HEK293T (cell line): ENCODE results near the gene PPP2R5D.

Experiments used
- CTCF ChIA-PET: fragments of 350-600 bp; formaldehyde crosslinking; extraction: SDS; loops from one replicate; lab custom pipeline; 2021; ENCODE audit warnings: antibody characterized with exemption, inconsistent platforms; lab: Yijun Ruan, JAX
- POLR2A ChIA-PET: fragments of 350-600 bp; formaldehyde crosslinking; extraction: SDS; loops from one replicate; lab custom pipeline; 2020; ENCODE audit warnings: antibody characterized with exemption, inconsistent platforms; lab: Yijun Ruan, JAX
- DNase-seq: peaks from one replicate; pipeline ENCODE4 v3.0.0; 2012; ENCODE audit warnings: mixed read lengths; ENCODE audit errors: extremely low spot score
- ARNT ChIP-seq: fragments of 450-650 bp; IDR thresholded peaks from 2 replicates; pipeline ENCODE4 v1.6.1; 2017; ENCODE audit warnings: mild to moderate bottlenecking
- BHLHE40 ChIP-seq: fragments of 450-650 bp; IDR thresholded peaks from 2 replicates; pipeline ENCODE4 v1.6.1; 2016; ENCODE audit warnings: mild to moderate bottlenecking, moderate library complexity, borderline replicate concordance
- CTBP1 ChIP-seq: fragments of 450-650 bp; IDR thresholded peaks from 2 replicates; pipeline ENCODE4 v1.6.1; 2016; ENCODE audit warnings: borderline replicate concordance
- ELF4 ChIP-seq: fragments of 450-650 bp; IDR thresholded peaks from 2 replicates; pipeline ENCODE4 v1.6.1; 2017; ENCODE audit warnings: antibody characterized with exemption
- FOXA1 ChIP-seq: fragments of 450-650 bp; IDR thresholded peaks from 2 replicates; pipeline ENCODE4 v1.6.1; 2016; ENCODE audit warnings: mild to moderate bottlenecking
- FOXK2 ChIP-seq: fragments of 450-650 bp; IDR thresholded peaks from 2 replicates; pipeline ENCODE4 v1.6.1; 2016; ENCODE audit warnings: mild to moderate bottlenecking
- FOXM1 ChIP-seq: fragments of 450-650 bp; IDR thresholded peaks from 2 replicates; pipeline ENCODE4 v1.6.1; 2017; ENCODE audit warnings: mild to moderate bottlenecking, borderline replicate concordance
- HDGF ChIP-seq: fragments of 450-650 bp; IDR thresholded peaks from 2 replicates; pipeline ENCODE4 v1.6.1; 2017; ENCODE audit warnings: antibody characterized with exemption, borderline replicate concordance
- L3MBTL2 ChIP-seq: fragments of 450-650 bp; conservative IDR thresholded peaks from 2 replicates; pipeline ENCODE4 v1.6.1; 2016; ENCODE audit warnings: mild to moderate bottlenecking
- LEF1 ChIP-seq: fragments of 450-650 bp; IDR thresholded peaks from 2 replicates; pipeline ENCODE4 v1.6.1; 2017; ENCODE audit warnings: mild to moderate bottlenecking, borderline replicate concordance
- NFRKB ChIP-seq: fragments of 450-650 bp; IDR thresholded peaks from 2 replicates; pipeline ENCODE4 v1.6.1; 2016; ENCODE audit warnings: mild to moderate bottlenecking, moderate library complexity
- PKNOX1 ChIP-seq: fragments of 450-650 bp; IDR thresholded peaks from 2 replicates; pipeline ENCODE4 v1.6.1; 2016
- SP1 ChIP-seq: fragments of 450-650 bp; IDR thresholded peaks from 2 replicates; pipeline ENCODE4 v1.6.1; 2017
- SUZ12 ChIP-seq: fragments of 450-650 bp; IDR thresholded peaks from 2 replicates; pipeline ENCODE4 v1.6.1; 2016; ENCODE audit warnings: mild to moderate bottlenecking
- TARDBP ChIP-seq: fragments of 450-650 bp; IDR thresholded peaks from 2 replicates; pipeline ENCODE4 v1.6.1; 2016
- ZNF384 ChIP-seq: fragments of 450-650 bp; IDR thresholded peaks from 2 replicates; pipeline ENCODE4 v1.6.1; 2016

Gene PPP2R5D

DNA sequence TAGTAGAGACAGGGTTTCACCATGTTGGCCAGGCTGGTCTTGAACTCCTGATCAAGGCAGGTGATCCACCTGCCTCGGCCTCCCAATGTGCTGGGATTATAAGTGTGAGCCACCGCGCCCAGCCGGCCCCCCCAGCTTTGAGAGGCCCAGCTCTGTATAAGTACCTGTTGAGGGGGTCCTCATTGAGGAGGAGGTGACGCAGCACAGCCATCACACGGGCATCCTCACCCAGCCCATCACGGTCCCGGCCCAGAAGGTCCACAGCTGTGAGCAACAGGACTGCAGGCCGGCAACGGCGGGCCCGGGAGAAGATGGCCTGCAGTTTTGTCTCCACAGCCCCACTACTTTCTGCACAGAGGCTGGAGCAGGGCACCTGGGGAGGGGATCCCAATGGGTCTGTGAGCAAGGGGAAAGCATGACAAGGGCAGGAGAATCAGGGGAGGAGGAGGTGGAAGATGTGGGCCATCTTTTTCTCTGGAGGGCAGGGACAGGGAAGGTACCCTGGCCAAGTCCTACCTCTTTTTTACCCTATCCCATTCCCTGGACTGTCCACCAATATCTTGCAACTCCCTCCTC, 16.2 kb upstream of the PPP2R5D start:
- ChIA-PET CTCF (no interaction called here), POLR2A (interaction anchor here (0.6 to 4.6 kb wide), 2 partner anchors 11 to 16 kb away, joined by 3 to 21 read pairs; partner anchors contain the start of genes PEX6 and PPP2R5D)

DNA sequence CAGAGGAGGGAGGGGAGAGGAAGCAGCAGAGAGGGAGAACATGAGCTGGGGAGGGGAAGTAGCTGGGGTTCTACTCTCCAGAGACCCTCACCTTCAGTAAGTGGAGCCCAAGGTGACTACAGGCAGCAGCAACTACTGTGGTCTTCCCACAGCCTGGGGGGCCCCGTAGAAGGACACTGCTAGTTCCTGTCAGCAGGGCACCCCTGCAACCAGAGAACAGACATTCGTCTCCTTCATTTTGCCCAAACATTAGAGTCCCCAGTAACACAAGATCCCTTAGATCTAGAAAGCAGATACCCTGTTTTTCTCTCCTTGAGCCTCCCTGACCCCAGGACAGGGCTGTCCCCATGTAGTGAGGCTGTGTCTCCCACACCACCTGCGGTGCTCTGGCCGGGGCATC, 15.6 kb upstream of the PPP2R5D start:
- CTCF ChIA-PET: no interaction called here
- POLR2A ChIA-PET: interaction anchor here (0.6 to 4.6 kb wide), 2 partner anchors 10 to 15 kb away, joined by 3 to 21 read pairs; partner anchors contain the start of genes PEX6 and PPP2R5D
- no peak for TF ChIP-seq CTBP1
- no peak for TF ChIP-seq SP1
- TF ChIP-seq FOXK2: no peak
- no peak for TF ChIP-seq FOXA1

More for the DNA sequence above, 16.2 kb upstream of the PPP2R5D start:
- no peak for DNase-seq
- TF ChIP-seq L3MBTL2 (no peak), SP1 (no peak), BHLHE40 (no peak), SUZ12 (no peak)

DNA sequence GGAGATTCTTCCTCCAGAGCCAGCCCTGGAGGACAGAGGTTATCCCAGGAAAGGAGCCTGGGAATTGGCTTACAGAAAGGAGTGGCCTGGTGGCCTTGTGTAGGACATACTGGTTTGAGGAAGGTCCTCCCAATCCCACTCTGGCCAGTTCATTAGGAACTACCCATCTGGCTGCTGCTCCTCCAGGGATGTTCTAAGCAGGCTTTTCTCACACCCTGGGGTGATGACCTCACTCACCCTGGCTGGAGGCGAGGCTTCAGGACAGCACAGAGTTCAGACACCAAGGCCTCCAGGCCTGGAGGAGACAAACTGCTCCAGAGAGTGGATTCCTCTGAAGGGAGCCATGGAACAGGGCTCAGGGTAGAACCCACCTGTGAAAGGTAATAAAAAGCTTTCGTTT, 14.9 kb upstream of the PPP2R5D start:
- ChIA-PET POLR2A (interaction anchor here (0.6 to 4.6 kb wide), 3 partner anchors 10 to 41 kb away, joined by 3 to 21 read pairs (median 4); partner anchors contain the start of genes PEX6 and PPP2R5D), CTCF (no interaction called here)
- TF ChIP-seq PKNOX1: no peak
- TF ChIP-seq FOXK2: no peak
- TF ChIP-seq NFRKB: no peak
- no peak for TF ChIP-seq ZNF384
- no peak for TF ChIP-seq HDGF
- no peak for TF ChIP-seq TARDBP
- TF ChIP-seq FOXM1: no peak
- TF ChIP-seq CTBP1: no peak
- TF ChIP-seq ARNT: no peak
- TF ChIP-seq FOXA1: no peak
- no peak for TF ChIP-seq SUZ12

More for the DNA sequence above, 15.6 kb upstream of the PPP2R5D start:
- DNase-seq: no peak

DNA sequence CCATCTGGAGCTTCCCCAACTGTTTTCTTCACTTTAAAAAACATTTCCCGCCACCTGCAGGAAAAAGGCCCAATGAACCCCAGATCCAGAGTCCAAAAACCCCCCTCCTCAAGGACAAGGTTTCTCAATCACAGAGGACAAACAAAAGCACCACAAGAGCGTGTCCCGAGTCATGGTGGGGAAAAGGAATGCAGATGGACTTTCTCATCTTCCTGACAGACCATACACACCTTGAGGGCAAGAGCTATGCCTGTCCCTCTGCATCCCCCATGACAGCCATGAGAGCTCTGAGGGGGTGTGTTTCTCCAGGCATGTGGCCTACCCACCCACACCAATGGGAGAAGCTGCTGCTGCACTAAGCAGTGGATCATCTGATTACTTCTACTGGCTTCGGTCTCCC, 14.4 kb upstream of the PPP2R5D start:
- no peak for DNase-seq
- CTCF ChIA-PET: no interaction called here
- POLR2A ChIA-PET: interaction anchor here (0.6 to 4.6 kb wide), 3 partner anchors 9 to 40 kb away, joined by 3 to 21 read pairs (median 4); partner anchors contain the start of genes PEX6 and PPP2R5D
- no peak for TF ChIP-seq FOXM1
- TF ChIP-seq PKNOX1: no peak
- no peak for TF ChIP-seq BHLHE40
- TF ChIP-seq TARDBP: no peak
- no peak for TF ChIP-seq FOXA1
- no peak for TF ChIP-seq ZNF384
- no peak for TF ChIP-seq SP1
- TF ChIP-seq NFRKB: no peak
- TF ChIP-seq FOXK2: no peak
- no peak for TF ChIP-seq SUZ12
- TF ChIP-seq L3MBTL2: no peak
- TF ChIP-seq HDGF: no peak
- no peak for TF ChIP-seq LEF1

More for the DNA sequence above, 14.9 kb upstream of the PPP2R5D start:
- DNase-seq: no peak

- ChIA-PET POLR2A (interaction anchor here (0.5 to 4.6 kb wide), 8 partner anchors 8 to 260 kb away, joined by 3 to 21 read pairs (median 6); partner anchors contain the start of genes CNPY3, KLC4, KLHDC3 and MEA1), CTCF (no interaction called here)
- TF ChIP-seq PKNOX1 (no peak), L3MBTL2 (no peak), TARDBP (no peak), FOXA1 (no peak), ZNF384 (no peak), FOXK2 (no peak), ELF4 (no peak), FOXM1 (no peak), NFRKB (no peak), CTBP1 (no peak), SP1 (no peak), HDGF (no peak), LEF1 (no peak), BHLHE40 (no peak), ARNT (no peak), SUZ12 (no peak)
- DNase-seq: no peak
Measured at GRCh38 chr6:42970871-42971612, 13.3 kb upstream of the PPP2R5D start.

GRCh38 chr6:42971746-42972327, 12.5 kb upstream of the PPP2R5D start:
- ChIA-PET POLR2A (interaction anchor here (1.2 to 2.0 kb wide), 5 partner anchors 12 to 259 kb away, joined by 4 to 16 read pairs (median 7); partner anchors contain the start of genes CNPY3, KLC4, KLHDC3 and MEA1), CTCF (no interaction called here)
- no peak for DNase-seq
- TF ChIP-seq HDGF: no peak
- no peak for TF ChIP-seq CTBP1
- no peak for TF ChIP-seq ARNT
- no peak for TF ChIP-seq FOXK2
- TF ChIP-seq NFRKB: no peak
- TF ChIP-seq SUZ12: no peak
- no peak for TF ChIP-seq FOXA1
- no peak for TF ChIP-seq TARDBP
- no peak for TF ChIP-seq FOXM1
